Neural progenitor cell (in vitro differentiated cells): ENCODE measurements around the gene AMBRA1. TPM values are rescaled to one million over a fixed set of nuclear protein-coding genes. Genes with fewer than 3 reads are reported as not detected.

Experiments used
- DNase-seq: peaks from one replicate; pipeline ENCODE4 v3.0.0-alpha.2; 2016; ENCODE audit warnings: low spot score
- H2AFZ ChIP-seq: fragments of 200-600 bp; sonication (generic); replicated peaks from 2 replicates; pipeline ENCODE4 v1.6.1; 2016; ENCODE audit warnings: antibody characterized with exemption
- H3F3A ChIP-seq: fragments of 200-600 bp; sonication (generic); 2 replicates; pipeline ENCODE4 v1.6.1; 2016; ENCODE audit warnings: antibody characterized with exemption, low read depth
- H3K27ac ChIP-seq: fragments of 200-600 bp; sonication (generic); 2 replicates; pipeline ENCODE4 v1.5.1; 2016; ENCODE audit warnings: mild to moderate bottlenecking
- H3K27me3 ChIP-seq: fragments of 200-600 bp; sonication (generic); 2 replicates; pipeline ENCODE4 v1.6.1; 2016; ENCODE audit warnings: mild to moderate bottlenecking, moderate library complexity
- H3K36me3 ChIP-seq: fragments of 200-600 bp; sonication (generic); 2 replicates; pipeline ENCODE4 v1.5.1; 2016
- H3K4me1 ChIP-seq: fragments of 200-600 bp; sonication (generic); 2 replicates; pipeline ENCODE4 v1.6.1; 2016; ENCODE audit warnings: mixed run types
- H3K4me2 ChIP-seq: fragments of 200-600 bp; sonication (generic); 2 replicates; pipeline ENCODE4 v1.6.1; 2016
- H3K4me3 ChIP-seq: fragments of 200-600 bp; sonication (generic); 2 replicates; pipeline ENCODE4 v1.5.1; 2016
- H3K79me2 ChIP-seq: fragments of 200-600 bp; sonication (generic); 2 replicates; pipeline ENCODE4 v1.6.1; 2016; ENCODE audit warnings: low read depth
- H3K9ac ChIP-seq: fragments of 200-600 bp; sonication (generic); 2 replicates; pipeline ENCODE4 v1.6.1; 2016
- H3K9me3 ChIP-seq: fragments of 200-600 bp; sonication (generic); 2 replicates; pipeline ENCODE4 v1.5.1; 2016; ENCODE audit warnings: low read depth
- H4K20me1 ChIP-seq: fragments of 200-600 bp; sonication (generic); 2 replicates; pipeline ENCODE4 v1.6.1; 2016; ENCODE audit warnings: low read depth
- H3K27ac Mint-ChIP-seq: 3 replicates; pipeline ENCODE4 v1.8.0; 2021; ENCODE audit warnings: mixed read lengths
- H3K27me3 Mint-ChIP-seq: 2 replicates; pipeline ENCODE4 v1.8.0; 2022; ENCODE audit warnings: low read depth, mild to moderate bottlenecking, inconsistent platforms, moderate library complexity, mixed read lengths; ENCODE audit not compliant: insufficient read depth
- H3K36me3 Mint-ChIP-seq: 3 replicates; pipeline ENCODE4 v1.8.0; 2021; ENCODE audit warnings: mixed read lengths
- H3K4me1 Mint-ChIP-seq: 3 replicates; pipeline ENCODE4 v1.8.0; 2021; ENCODE audit warnings: mixed read lengths
- H3K4me3 Mint-ChIP-seq: 3 replicates; pipeline ENCODE4 v1.8.0; 2021; ENCODE audit warnings: mild to moderate bottlenecking, moderate library complexity, mixed read lengths
- H3K9me3 Mint-ChIP-seq: 3 replicates; pipeline ENCODE4 v1.8.0; 2020; ENCODE audit warnings: mixed read lengths
- CTCF ChIP-seq: fragments of 200-600 bp; sonication (generic); IDR thresholded peaks from 2 replicates; pipeline ENCODE4 v1.5.1; 2017; ENCODE audit warnings: antibody characterized with exemption, mild to moderate bottlenecking
- EZH2 ChIP-seq: fragments of 200-600 bp; sonication (generic); IDR thresholded peaks from 2 replicates; pipeline ENCODE4 v1.6.1; 2017; ENCODE audit warnings: antibody characterized with exemption, mild to moderate bottlenecking, moderate library complexity
- EZH2phosphoT487 ChIP-seq: fragments of 200-600 bp; sonication (generic); IDR thresholded peaks from 2 replicates; pipeline ENCODE4 v1.6.1; 2017; ENCODE audit warnings: antibody characterized with exemption
- total RNA-seq: library from RNA; depleted of rRNA; stranded (reverse); fragments of >200 nt; gene quantifications from 2 replicates; pipeline ENCODE4 v1.2.3, GENCODE V29; 2015; ENCODE audit warnings: low replicate concordance

AMBRA1 gene
- total RNA-seq, 1 donor from 2014 or later, result 20.7 TPM

- TF ChIP-seq EZH2 (no peak), EZH2phosphoT487 (no peak), CTCF (no peak)
- Mint-ChIP-seq H3K4me1 (peaks cover 38% of the 10 kb centered on the region), H3K27ac (peak overlapping the region; percentile 92), H3K27me3 (peaks cover 5% of the 10 kb centered on the region), H3K36me3 (no peaks in the 10 kb centered on the region), H3K4me3 (peak overlapping the region; percentile 73), H3K9me3 (no peaks in the 10 kb centered on the region)
- Histone ChIP-seq H3K79me2 (peaks cover 50% of the 10 kb centered on the region), H3K4me1 (peaks cover 38% of the 10 kb centered on the region), H4K20me1 (peaks cover 68% of the 10 kb centered on the region), H3K9me3 (no peaks in the 10 kb centered on the region), H2AFZ (no peak overlapping the region), H3K36me3 (no peaks in the 10 kb centered on the region), H3K27ac (peak overlapping the region; percentile 67), H3K4me2 (no peak overlapping the region), H3K9ac (no peak overlapping the region), H3F3A (peaks cover 4% of the 10 kb centered on the region), H3K4me3 (no peak overlapping the region), H3K27me3 (no peaks in the 10 kb centered on the region)
- no peak for DNase-seq
Observed at GRCh38 chr11:46362156-46363030, 231.4 kb downstream of the AMBRA1 start.

- H3F3A ChIP-seq, result peaks cover 3% of the 10 kb centered on the region
- peak overlapping the region; percentile 22 for H3K4me2 ChIP-seq
- H3K36me3 ChIP-seq, result no peaks in the 10 kb centered on the region
- H3K4me1 ChIP-seq, result peaks cover 44% of the 10 kb centered on the region
- H3K36me3 Mint-ChIP-seq, result no peaks in the 10 kb centered on the region
- H3K27ac Mint-ChIP-seq, result peak overlapping the region; percentile 94
- TF ChIP-seq EZH2 (no peak), EZH2phosphoT487 (no peak), CTCF (no peak)
- H3K4me3 Mint-ChIP-seq, result peak overlapping the region; percentile 52
- H3K27me3 Mint-ChIP-seq, result peaks cover 5% of the 10 kb centered on the region
- DNase-seq, result no peak
- peaks cover 54% of the 10 kb centered on the region for H3K79me2 ChIP-seq
- H3K9me3 ChIP-seq, result no peaks in the 10 kb centered on the region
- H3K4me3 ChIP-seq, result no peak overlapping the region
- peak overlapping the region; percentile 37 for H3K9ac ChIP-seq
- H2AFZ ChIP-seq, result no peak overlapping the region
- peak overlapping the region; percentile 67 for H3K27ac ChIP-seq
- no peaks in the 10 kb centered on the region for H3K9me3 Mint-ChIP-seq
- peaks cover 43% of the 10 kb centered on the region for H3K4me1 Mint-ChIP-seq
- H3K27me3 ChIP-seq, result no peaks in the 10 kb centered on the region
- H4K20me1 ChIP-seq, result peaks cover 60% of the 10 kb centered on the region
Observed at GRCh38 chr11:46361283-46362155, 232.3 kb downstream of the AMBRA1 start.

GRCh38 chr11:46360878-46361277, 232.9 kb downstream of the AMBRA1 start:
- Histone ChIP-seq H2AFZ (no peak overlapping the region), H3F3A (peaks cover 8% of the 10 kb centered on the region), H3K27ac (no peak overlapping the region), H3K9me3 (no peaks in the 10 kb centered on the region), H3K4me3 (no peak overlapping the region), H3K79me2 (peaks cover 56% of the 10 kb centered on the region), H3K4me2 (no peak overlapping the region), H4K20me1 (peaks cover 61% of the 10 kb centered on the region), H3K4me1 (peaks cover 47% of the 10 kb centered on the region), H3K27me3 (no peaks in the 10 kb centered on the region), H3K36me3 (no peaks in the 10 kb centered on the region), H3K9ac (peak overlapping the region; percentile 37)
- no peak for DNase-seq
- Mint-ChIP-seq H3K9me3 (no peaks in the 10 kb centered on the region), H3K36me3 (no peaks in the 10 kb centered on the region), H3K4me3 (no peak overlapping the region), H3K27ac (peak overlapping the region; percentile 51), H3K4me1 (peaks cover 48% of the 10 kb centered on the region), H3K27me3 (peaks cover 10% of the 10 kb centered on the region)
- TF ChIP-seq CTCF (no peak), EZH2 (no peak), EZH2phosphoT487 (no peak)
